GM18520 (cell line): ENCODE results near the gene PPP4R3B.

Experiments used
- ATAC-seq: cut with Tn5 transposase; IDR thresholded peaks from one replicate; pipeline ENCODE4 v1.9.1; 2021; ENCODE audit not compliant: unreplicated experiment

PPP4R3B gene

DNA sequence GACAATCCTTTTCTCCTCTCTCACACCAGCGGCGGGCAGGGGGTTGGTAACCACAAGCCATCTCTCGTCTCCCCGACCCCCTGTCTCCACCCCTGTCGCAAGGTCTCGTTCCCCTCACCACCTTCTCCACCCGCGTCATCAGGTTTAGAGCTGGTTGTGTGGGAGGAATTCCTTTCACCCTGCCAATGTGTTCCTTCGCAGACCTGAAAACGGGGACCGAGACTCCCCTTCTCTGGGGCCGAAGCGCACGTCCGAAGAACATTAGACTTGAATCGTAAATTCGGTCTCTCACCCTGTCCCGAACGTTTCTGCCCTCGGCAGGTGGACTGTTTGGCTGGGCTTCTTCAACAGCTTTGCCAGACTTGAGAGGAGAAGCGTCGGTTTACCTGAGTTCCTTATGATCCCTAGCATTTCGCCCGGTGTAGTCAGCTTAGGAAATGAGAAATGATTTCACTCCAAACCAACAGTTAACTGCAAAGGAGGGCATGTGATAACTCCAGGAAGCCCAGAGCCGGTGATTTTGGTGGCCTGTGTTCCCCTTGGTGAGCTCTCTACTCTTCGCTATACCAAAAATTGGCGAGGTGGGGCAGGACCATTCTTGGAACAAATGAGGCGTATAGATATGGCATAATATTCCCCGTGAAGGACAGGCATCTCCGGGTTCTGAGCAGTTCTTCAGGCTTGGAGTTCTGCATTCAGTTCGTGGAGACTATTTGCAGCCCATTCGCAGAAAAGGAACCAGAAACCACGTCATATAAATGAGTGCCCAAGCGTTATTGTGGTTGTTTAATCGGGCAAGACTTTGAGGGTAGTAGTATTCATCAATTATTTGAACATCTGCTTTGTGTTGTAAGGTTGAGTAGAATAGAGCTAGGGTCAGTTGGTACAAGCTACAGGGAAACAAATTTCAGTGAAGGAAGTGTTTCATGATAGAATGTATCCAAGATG is 97.2 kb downstream of the PPP4R3B start:
- no peak for ATAC-seq

- no peak for ATAC-seq
Observed at GRCh38 chr2:55518841-55519165, 98.6 kb downstream of the PPP4R3B start.

GRCh38 chr2:55511508-55512124 is 105.8 kb downstream of the PPP4R3B start:
- ATAC-seq, result no peak

DNA sequence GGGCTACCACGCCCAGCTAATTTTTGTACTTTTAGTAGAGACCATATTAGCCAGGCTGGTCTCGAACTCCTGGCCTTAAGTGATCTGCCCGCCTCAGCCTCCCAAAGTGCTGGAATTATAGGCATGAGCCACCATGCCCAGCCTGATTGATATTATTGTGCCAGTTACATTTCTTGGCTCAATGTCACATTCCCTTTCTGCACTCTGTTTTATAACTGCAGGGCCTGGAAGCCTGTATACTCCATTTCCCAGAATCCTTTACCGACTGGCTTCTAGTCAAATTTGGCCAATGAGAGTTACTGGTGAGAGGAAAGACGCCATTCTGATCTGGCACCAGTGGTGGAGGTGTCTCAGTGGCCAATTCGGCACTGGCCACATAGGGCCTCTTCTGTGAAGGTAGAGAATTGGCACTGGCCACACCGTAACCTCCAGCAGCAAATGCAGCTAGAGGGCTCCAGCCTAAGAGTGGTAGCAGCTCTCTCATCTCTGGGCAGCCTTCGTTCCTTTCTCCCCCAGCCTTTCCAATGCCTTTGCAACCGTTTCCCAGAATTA is 114.8 kb downstream of the PPP4R3B start:
- ATAC-seq, result no peak

DNA sequence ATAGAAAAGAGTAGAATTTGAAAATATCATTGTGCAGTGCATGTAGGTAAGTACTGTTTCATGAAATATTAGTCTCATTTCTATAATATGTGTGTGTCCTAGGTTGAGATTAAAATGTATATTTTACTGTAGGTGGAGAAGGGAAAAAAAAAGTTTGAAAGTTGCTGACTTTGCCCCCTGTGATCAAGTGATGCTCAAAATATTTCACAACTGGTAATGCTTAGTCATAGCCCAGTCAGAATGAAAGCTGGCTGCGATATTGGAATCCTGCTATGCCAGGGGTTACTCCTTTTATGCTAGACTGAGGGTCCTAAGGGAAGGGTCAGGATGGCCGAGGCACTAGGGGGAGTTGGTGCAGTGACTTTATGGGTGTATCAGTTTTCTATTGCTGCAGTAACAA is 117.4 kb downstream of the PPP4R3B start:
- ATAC-seq, result no peak

GRCh38 chr2:55498582-55498981 is 118.8 kb downstream of the PPP4R3B start:
- ATAC-seq, result no peak
